IMR-90 (cell line): Measurements from ENCODE around the gene ZNF423.

Source experiments
- BHLHE40 ChIP-seq: fragments of 150-350 bp; IDR thresholded peaks from 2 replicates; pipeline ENCODE4 v1.6.1; 2016; ENCODE audit warnings: mild to moderate bottlenecking, low read depth, low read length
- CEBPB ChIP-seq: IDR thresholded peaks from 2 replicates; pipeline ENCODE4 v1.6.1; 2012; ENCODE audit warnings: low read depth, low read length, improper control_type of control experiment
- MAFK ChIP-seq: IDR thresholded peaks from 2 replicates; pipeline ENCODE4 v1.6.1; 2012; ENCODE audit warnings: low read depth, low read length, improper control_type of control experiment
- MXI1 ChIP-seq: IDR thresholded peaks from 2 replicates; pipeline ENCODE4 v1.6.1; 2012; ENCODE audit warnings: low read depth, mild to moderate bottlenecking, low read length, moderate library complexity, borderline replicate concordance
- POLR2A ChIP-seq: IDR thresholded peaks from 2 replicates; pipeline ENCODE4 v1.6.1; 2012; ENCODE audit warnings: mild to moderate bottlenecking, low read depth, low read length
- SMC3 ChIP-seq: fragments of 150-350 bp; IDR thresholded peaks from 2 replicates; pipeline ENCODE4 v1.6.1; 2016; ENCODE audit warnings: low read depth, mild to moderate bottlenecking, antibody characterized with exemption, low read length, moderate library complexity
- TF ChIP-seq, protein P1 (sequence below): conservative IDR thresholded peaks from 2 replicates; pipeline ENCODE4 v1.5.1; 2012; ENCODE audit warnings: mild to moderate bottlenecking, low read depth, low read length, improper control_type of control experiment
- TF ChIP-seq, protein P2 (sequence below): fragments of 150-350 bp; IDR thresholded peaks from 2 replicates; pipeline ENCODE4 v1.6.1; 2017; ENCODE audit warnings: mild to moderate bottlenecking, antibody characterized with exemption, low read length, low read depth

GRCh38 chr16:49453021-49453420 is 402.9 kb downstream of the ZNF423 start:
- TF ChIP-seq POLR2A (no peak), CEBPB (no peak), MAFK (no peak), BHLHE40 (no peak), MXI1 (no peak), SMC3 (no peak)
- TF ChIP-seq, protein P1, sequence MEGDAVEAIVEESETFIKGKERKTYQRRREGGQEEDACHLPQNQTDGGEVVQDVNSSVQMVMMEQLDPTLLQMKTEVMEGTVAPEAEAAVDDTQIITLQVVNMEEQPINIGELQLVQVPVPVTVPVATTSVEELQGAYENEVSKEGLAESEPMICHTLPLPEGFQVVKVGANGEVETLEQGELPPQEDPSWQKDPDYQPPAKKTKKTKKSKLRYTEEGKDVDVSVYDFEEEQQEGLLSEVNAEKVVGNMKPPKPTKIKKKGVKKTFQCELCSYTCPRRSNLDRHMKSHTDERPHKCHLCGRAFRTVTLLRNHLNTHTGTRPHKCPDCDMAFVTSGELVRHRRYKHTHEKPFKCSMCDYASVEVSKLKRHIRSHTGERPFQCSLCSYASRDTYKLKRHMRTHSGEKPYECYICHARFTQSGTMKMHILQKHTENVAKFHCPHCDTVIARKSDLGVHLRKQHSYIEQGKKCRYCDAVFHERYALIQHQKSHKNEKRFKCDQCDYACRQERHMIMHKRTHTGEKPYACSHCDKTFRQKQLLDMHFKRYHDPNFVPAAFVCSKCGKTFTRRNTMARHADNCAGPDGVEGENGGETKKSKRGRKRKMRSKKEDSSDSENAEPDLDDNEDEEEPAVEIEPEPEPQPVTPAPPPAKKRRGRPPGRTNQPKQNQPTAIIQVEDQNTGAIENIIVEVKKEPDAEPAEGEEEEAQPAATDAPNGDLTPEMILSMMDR: no peak
- TF ChIP-seq, protein P2, sequence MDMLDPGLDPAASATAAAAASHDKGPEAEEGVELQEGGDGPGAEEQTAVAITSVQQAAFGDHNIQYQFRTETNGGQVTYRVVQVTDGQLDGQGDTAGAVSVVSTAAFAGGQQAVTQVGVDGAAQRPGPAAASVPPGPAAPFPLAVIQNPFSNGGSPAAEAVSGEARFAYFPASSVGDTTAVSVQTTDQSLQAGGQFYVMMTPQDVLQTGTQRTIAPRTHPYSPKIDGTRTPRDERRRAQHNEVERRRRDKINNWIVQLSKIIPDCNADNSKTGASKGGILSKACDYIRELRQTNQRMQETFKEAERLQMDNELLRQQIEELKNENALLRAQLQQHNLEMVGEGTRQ: no peak
